NCI-H2107 treated with DMSO at 0.1 percent for 48 hours (cell line): ENCODE measurements around the gene YPEL1.
A peak's percentile ranks its signal among the peaks of the same experiment; 100 is the strongest.

Experiments used
- DNase-seq: peaks from one replicate; lab custom pipeline; 2025; ENCODE audit not compliant: unreplicated experiment; lab: John Stamatoyannopoulos, UW

The YPEL1 gene

GRCh38 chr22:21735200-21736083, at the start of gene YPEL1:
Gene YPEL1, minus strand, starts transcription at chr22:21735794. Its CDS starts 25,050 bp downstream, at chr22:21710744.
- peak; percentile 18 for DNase-seq

GRCh38 chr22:21780259-21780658, 44.7 kb upstream of the YPEL1 start:
- no peak for DNase-seq

- DNase-seq, result no peak
These were observed 43.9 kb upstream of the YPEL1 start for GRCh38 chr22:21779444-21779843.

- no peak for DNase-seq
These were observed 43.2 kb upstream of the YPEL1 start for GRCh38 chr22:21778705-21779363.

GRCh38 chr22:21771631-21771976, 36.0 kb upstream of the YPEL1 start:
- DNase-seq, result no peak

- DNase-seq, result no peak
These were observed 32.8 kb upstream of the YPEL1 start for GRCh38 chr22:21768435-21768834.

GRCh38 chr22:21766691-21767462, 31.3 kb upstream of the YPEL1 start:
- no peak for DNase-seq

GRCh38 chr22:21765909-21766529, 30.4 kb upstream of the YPEL1 start:
- no peak for DNase-seq

- DNase-seq, result no peak
These were observed 28.6 kb upstream of the YPEL1 start for GRCh38 chr22:21764038-21764804.

- DNase-seq, result no peak
These were observed 27.4 kb upstream of the YPEL1 start for GRCh38 chr22:21762712-21763581.

GRCh38 chr22:21761994-21762680, 26.5 kb upstream of the YPEL1 start:
- no peak for DNase-seq

GRCh38 chr22:21761086-21761485, 25.5 kb upstream of the YPEL1 start:
- no peak for DNase-seq

GRCh38 chr22:21760640-21761039, 25.0 kb upstream of the YPEL1 start:
- DNase-seq, result peak; percentile 67

- DNase-seq, result no peak
These were observed 24.2 kb upstream of the YPEL1 start for GRCh38 chr22:21759646-21760376.

- DNase-seq, result no peak
These were observed 23.5 kb upstream of the YPEL1 start for GRCh38 chr22:21759093-21759492.

- DNase-seq, result no peak
These were observed 22.7 kb upstream of the YPEL1 start for GRCh38 chr22:21758091-21758864.

- no peak for DNase-seq
These were observed 20.3 kb upstream of the YPEL1 start for GRCh38 chr22:21755851-21756284.
